Midbrain (tissue), 1 donor: ENCODE data around the gene MYO5C.

Experiments
- DNase-seq: peaks from one replicate; lab custom pipeline; 2025; lab: John Stamatoyannopoulos, UW

Gene MYO5C

GRCh38 chr15:52295421-52296001, at the start of gene MYO5C:
TSS of gene MYO5C (minus strand) at chr15:52295804. CDS start at chr15:52295636, 168 bp downstream.
- DNase-seq = peak; percentile 11

- no peak for DNase-seq
Observed at GRCh38 chr15:52344592-52344991, 49.0 kb upstream of the MYO5C start.

GRCh38 chr15:52343831-52344230, 48.2 kb upstream of the MYO5C start:
- DNase-seq = no peak

- DNase-seq = no peak
Observed at GRCh38 chr15:52340093-52340492, 44.5 kb upstream of the MYO5C start.

GRCh38 chr15:52338891-52339290, 43.3 kb upstream of the MYO5C start:
- no peak for DNase-seq

- DNase-seq = no peak
Observed at GRCh38 chr15:52338058-52338457, 42.5 kb upstream of the MYO5C start.

- DNase-seq = no peak
Observed at GRCh38 chr15:52337198-52337853, 41.7 kb upstream of the MYO5C start.

GRCh38 chr15:52336529-52336928, 40.9 kb upstream of the MYO5C start:
- no peak for DNase-seq

GRCh38 chr15:52334491-52335160, 39.0 kb upstream of the MYO5C start:
- DNase-seq = no peak

- DNase-seq = peak; percentile 8
Observed at GRCh38 chr15:52331490-52332240, 36.1 kb upstream of the MYO5C start.

- no peak for DNase-seq
Observed at GRCh38 chr15:52329987-52330386, 34.4 kb upstream of the MYO5C start.

- no peak for DNase-seq
Observed at GRCh38 chr15:52329150-52329549, 33.5 kb upstream of the MYO5C start.

- no peak for DNase-seq
Observed at GRCh38 chr15:52328680-52329079, 33.1 kb upstream of the MYO5C start.

GRCh38 chr15:52326756-52327155, 31.2 kb upstream of the MYO5C start:
- DNase-seq = no peak

- no peak for DNase-seq
Observed at GRCh38 chr15:52324109-52324508, 28.5 kb upstream of the MYO5C start.

- no peak for DNase-seq
Observed at GRCh38 chr15:52318729-52319500, 23.3 kb upstream of the MYO5C start.

- DNase-seq = no peak
Observed at GRCh38 chr15:52317688-52318087, 22.1 kb upstream of the MYO5C start.

- DNase-seq = no peak
Observed at GRCh38 chr15:52317022-52317421, 21.4 kb upstream of the MYO5C start.

- no peak for DNase-seq
Observed at GRCh38 chr15:52309154-52309548, 13.5 kb upstream of the MYO5C start.

- DNase-seq = no peak
Observed at GRCh38 chr15:52308446-52309153, 13.0 kb upstream of the MYO5C start.

- DNase-seq = no peak
Observed at GRCh38 chr15:52307847-52308246, 12.2 kb upstream of the MYO5C start.
